ENCODE measurements around the gene XAF1.
"Not testable (repeated sequence)": the region's sequence is repeated elsewhere in the genome, so short reads cannot be mapped to it uniquely, and the experiment has no call there.

Gene XAF1

DNA sequence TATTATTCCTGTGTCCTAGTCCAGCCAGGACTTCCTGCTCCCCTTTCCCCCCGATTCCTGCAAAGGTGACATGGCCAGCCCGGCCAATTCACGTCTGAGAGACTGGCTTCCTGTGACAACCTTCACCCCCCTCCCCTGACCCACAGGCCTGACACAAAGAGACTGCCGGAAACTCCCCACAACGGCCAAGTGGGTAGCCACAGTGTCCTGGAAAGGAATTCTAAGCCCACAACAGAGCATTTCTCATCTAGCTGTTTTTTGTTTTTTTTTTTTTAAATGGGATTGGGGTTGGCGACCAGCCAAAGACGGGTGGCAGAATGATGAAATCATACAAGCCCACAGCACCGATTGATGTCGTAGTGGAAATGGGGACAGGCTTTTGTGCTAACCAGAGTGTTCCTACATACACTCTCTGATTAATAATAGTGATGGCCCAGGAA is 2.8 kb upstream of the XAF1 start:
- in situ Hi-C loops (cut with MboI; ENCODE audit: low sequenced_read_pairs) = no loop called here

DNA sequence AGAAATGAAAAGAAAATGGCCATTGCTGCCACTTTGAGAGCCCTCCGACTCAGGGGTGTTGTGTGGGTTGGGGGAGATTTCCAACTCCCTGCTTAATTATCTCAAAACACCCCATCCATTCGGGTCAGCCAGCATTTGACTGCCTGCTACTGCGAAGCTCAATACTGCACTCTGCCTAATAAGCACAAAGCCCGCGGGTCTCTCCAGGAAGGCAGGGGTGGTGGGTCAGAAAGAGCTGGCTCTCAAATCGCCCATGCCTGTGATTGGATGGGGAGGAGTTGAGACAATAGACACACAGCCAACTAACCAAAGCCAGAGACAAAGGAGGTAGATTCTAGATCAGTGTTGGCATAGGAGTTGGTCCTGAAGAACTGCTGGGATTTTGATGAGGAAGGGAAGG is 2.3 kb upstream of the XAF1 start:
- in situ Hi-C loops (cut with MboI; ENCODE audit: low sequenced_read_pairs) = no loop called here

DNA sequence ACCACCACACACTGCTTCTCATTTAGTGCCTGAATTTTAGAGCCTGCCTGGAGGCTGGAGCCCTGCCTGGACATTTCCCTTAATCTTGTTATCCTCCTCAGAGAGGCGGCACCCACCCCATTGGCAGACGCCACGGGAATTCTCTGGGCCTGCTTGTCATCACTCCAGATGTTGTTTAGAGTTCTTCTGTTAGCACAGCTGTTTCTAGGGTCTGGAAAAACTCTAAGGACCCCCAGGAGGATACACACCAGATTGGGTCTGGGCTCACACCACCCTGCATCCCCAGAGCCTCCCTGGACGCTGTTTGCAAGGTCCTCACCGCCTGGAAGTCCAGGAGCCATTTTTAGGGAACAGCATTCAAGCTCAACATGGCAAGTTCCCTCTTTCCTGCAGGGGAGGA is 565 bp upstream of the XAF1 start:
- in situ Hi-C loops (cut with MboI; ENCODE audit: low sequenced_read_pairs) = no loop called here

DNA sequence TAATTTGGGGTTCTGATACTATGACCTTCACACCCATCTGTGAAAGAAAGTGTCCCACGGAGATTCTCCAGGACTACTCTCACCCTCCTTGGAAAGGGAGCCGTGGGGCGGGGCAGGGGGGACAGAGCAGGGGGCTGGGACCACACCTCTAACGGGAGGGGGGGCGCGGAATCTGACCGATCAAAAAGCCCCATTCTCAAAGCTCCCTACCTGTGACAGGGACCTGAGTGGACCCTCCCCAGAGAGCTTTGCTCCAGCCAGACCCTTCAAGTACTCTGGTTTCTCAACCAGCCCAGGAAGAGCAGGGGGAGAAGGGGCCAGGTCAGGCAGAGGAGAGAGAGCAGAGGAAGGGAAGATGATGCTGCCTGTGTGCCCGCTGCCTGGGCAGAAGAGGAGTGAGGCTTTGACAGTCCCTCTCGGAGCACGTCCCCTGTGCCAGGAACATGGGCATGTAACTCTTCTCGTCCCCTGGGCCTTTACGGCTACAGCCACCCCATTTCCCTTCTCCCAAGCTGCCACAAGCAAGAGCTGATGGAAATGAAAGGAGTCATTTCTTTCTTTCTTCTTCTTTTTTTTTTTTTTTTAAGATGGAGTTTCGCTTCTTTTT is 682 bp downstream of the XAF1 start:
- in situ Hi-C loops (cut with MboI; ENCODE audit: low sequenced_read_pairs) = no loop called here

DNA sequence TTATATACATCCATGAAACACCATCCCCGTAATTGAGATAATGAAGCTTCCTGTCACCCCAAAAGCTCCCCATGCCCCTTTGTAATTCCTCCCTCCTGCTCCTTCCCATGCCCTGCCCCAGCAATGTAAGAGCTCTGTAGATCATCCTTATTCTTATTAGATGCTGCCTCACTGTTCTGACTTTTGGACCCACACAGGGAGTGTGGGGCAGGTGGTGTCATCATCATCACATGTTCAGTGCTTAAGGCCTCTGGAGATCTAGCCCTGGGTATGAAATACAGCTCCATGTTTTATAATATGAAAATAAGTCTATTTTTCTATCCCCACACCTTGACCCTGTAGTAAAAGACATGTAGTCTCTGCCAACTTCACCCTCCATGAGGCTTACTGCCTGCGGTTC is 1.9 kb downstream of the XAF1 start:
- in situ Hi-C loops (cut with MboI; ENCODE audit: low sequenced_read_pairs) = no loop called here

DNA sequence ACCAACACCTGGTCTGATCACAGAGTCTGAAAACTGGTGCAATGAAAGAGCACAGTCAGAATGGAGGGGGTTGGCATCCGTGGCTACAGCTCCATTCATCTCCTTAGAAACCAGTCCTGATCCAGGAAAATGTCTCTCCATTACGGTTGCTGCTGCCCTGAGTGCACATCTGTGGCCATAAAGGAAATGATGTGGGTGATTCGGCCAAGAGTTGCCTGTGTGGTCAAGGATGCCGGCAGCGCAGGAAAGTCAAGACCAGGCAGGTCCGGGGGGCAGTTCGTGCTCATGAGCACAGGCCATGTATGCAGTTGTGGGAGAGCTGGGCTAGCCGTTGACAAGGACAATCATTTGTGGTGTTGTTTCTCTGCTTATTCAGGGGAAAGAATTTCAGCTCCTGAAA is 5.9 kb downstream of the XAF1 start:
- in situ Hi-C loops (cut with MboI; ENCODE audit: low sequenced_read_pairs) = no loop called here

DNA sequence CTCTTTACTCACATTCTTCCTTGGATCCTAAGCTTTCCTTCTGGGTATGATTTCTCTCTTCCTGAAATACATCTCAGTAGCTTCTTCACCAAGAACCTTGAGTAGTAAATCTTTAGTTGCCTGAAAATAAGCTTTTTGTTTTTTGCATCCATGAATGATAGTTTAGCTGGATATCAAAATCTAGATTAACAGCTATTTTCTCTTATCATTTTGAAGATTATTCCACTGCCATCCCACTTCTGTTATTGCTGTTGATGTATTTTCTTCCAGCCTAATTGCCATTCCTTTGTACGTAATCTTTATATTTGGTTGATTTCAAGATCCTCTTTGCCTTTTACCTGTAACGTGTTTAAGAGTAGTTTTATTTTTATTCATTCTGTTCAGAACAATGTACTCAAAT is 12.6 kb downstream of the XAF1 start:
- in situ Hi-C loops (cut with MboI; ENCODE audit: low sequenced_read_pairs) = no loop called here

DNA sequence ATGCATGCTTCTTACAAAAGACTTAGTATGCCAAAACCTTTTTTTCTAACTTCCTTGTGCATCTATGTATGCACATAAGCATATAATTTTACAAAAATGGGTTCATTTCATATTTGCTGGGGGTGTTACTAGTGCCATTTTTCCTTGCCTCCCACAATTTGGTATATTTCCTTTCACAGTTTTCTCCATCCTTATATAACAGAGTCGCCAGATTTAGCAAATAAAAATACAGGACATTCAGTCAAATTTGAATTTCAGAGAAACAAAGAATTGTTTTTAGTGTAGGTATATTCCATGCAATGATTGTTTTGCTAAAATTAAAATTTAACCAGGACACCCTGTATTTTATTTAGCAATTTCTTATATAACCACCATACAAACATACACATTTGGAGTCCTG is 16.2 kb downstream of the XAF1 start:
- in situ Hi-C loops (cut with MboI; ENCODE audit: low sequenced_read_pairs) = no loop called here

DNA sequence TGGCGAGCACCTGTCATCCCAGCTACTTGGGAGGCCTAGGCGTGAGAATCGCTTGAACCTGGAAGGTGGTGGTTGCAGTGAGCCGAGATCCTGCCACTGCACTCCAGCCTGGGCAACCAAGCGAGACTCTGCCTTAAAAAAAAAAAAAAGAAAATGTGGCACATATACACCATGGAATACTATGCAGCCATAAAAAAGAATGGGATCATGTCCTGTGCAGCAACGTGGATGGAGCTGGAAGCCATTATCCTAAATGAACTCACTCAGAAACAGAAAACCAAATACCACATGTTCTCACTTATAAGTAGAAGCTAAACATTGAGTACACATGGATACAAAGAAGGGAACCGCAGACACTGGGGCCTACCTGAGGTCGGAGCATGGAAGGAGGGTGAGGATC is 19.1 kb downstream of the XAF1 start:
- in situ Hi-C loops (cut with MboI; ENCODE audit: low sequenced_read_pairs) = not testable (repeated sequence)

DNA sequence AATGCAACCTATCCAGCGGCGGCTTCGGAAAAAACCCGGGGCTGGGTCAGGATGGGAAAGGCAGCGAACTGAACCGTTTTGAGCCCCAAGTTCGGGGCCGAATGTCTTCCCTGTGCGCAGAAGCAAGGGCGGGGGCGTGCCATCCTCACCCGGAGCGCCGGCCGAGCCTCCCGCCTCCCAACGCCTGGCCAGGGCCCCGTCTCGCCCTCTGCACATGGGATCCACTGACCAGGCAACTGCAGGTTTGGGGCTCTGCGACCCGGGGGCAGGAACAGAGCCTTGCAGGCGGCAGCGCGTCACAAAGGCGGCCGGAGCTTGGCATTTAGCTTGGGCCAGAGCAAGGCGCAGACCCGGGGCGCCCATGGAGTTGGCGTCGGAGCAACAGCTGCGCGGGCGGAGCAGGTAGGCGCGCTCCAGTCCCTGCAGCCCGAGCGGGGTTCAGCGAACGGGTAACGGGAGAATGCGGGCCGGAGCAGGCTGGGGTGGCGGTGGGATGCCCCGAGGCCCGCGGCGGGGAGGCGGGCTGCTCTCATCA is 20.1 kb downstream of the XAF1 start, which contains the start of gene FBXO39:
Gene FBXO39 (plus strand): TSS at position 345 of the 535 bp plus-strand sequence. CDS start 3,654 bp downstream, outside the sequence.
- in situ Hi-C loops (cut with MboI; ENCODE audit: low sequenced_read_pairs) = no loop called here

DNA sequence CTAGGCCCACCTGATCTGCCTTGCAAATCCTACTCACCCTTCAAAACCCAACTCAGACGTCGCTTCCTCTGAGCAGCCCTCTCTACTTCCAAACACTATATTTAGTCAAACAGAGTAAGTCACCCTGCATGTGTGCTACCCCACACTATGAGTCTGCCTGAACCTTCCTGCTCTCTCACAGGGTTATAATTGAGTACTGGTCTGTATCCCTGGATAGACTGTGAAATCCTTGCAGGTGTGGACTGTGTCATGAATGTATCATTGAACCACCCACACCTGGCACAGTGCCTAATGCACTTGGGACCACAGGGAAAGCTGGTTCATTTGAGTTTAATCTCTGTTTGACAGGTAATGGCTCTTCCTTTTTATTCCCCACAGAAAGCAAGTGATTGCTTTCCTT is 23.6 kb downstream of the XAF1 start:
- in situ Hi-C loops (cut with MboI; ENCODE audit: low sequenced_read_pairs) = no loop called here

DNA sequence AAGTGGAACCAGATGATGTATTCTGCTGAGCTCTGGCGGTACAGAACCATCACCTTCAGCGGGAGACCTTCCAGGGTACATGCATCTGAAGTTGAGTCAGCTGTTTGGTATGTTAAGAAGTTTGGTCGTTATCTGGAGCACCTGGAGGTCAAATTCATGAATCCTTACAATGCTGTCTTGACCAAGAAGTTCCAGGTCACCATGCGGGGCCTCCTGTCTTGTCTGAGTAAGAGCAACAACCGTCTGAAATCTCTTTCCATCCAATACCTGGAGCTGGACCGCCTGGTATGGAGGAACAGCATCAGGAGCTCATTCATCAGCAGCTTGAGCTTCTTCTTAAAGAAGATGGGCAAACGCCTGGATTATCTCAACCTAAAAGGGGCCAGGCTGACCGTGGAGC is 24.2 kb downstream of the XAF1 start:
- in situ Hi-C loops (cut with MboI; ENCODE audit: low sequenced_read_pairs) = no loop called here

DNA sequence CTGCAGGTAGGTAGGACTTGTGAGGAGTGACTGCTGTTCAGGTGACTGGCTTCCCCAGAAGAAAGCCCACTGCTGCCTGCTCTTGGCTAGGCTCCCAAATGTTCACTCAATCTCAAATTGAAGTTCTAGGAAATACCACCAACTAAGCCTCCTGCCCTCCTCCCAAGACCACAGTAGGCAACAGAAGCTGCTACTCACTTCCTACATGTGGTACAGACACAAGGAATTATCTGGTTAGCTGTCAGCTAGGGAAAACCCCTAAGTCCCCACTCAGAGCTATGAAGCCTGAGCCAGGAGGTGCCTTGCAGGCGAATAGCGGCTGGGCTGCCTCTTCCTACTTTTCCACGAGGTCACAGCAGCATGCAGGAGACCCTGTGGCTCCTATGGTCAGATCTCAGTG is 25.0 kb downstream of the XAF1 start:
- in situ Hi-C loops (cut with MboI; ENCODE audit: low sequenced_read_pairs) = no loop called here

DNA sequence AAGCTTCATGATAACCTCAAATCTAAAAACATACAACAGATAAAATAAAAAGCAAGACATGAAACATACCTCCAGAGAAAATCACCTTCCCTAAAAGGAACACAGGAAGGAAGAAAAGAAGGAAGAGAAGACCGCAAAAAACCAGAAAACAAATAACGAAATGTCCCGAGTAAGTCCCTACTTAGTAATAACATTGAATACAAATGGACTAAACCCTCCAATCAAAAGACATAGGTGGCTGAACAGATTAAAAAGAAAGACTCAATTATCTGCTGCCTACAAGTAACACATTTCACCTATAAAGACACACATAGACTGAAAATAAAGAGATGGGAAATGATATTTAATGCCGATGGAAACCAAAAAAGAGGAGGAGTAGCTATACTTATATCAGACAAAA is 26.4 kb downstream of the XAF1 start:
- in situ Hi-C loops (cut with MboI; ENCODE audit: low sequenced_read_pairs) = no loop called here

DNA sequence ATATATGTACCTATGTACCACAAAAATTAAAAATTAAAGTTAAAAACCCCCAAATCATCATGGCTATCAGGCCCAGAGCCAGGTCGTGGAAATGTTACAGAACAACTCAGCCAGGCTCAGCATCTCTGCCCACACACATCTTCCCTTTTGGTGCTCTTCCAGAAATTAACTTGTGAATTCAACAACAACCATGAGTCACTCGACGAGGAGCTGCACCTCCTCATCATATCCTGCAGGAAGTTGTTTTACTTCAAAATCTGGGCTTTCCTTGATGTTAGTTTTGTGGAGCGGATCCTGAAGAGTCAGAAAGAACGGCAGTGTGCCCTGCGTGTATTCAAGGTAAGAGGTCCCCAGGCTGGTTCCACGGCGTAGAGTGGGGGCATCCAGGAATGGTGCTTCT is 30.8 kb downstream of the XAF1 start:
- in situ Hi-C loops (cut with MboI; ENCODE audit: low sequenced_read_pairs) = no loop called here

DNA sequence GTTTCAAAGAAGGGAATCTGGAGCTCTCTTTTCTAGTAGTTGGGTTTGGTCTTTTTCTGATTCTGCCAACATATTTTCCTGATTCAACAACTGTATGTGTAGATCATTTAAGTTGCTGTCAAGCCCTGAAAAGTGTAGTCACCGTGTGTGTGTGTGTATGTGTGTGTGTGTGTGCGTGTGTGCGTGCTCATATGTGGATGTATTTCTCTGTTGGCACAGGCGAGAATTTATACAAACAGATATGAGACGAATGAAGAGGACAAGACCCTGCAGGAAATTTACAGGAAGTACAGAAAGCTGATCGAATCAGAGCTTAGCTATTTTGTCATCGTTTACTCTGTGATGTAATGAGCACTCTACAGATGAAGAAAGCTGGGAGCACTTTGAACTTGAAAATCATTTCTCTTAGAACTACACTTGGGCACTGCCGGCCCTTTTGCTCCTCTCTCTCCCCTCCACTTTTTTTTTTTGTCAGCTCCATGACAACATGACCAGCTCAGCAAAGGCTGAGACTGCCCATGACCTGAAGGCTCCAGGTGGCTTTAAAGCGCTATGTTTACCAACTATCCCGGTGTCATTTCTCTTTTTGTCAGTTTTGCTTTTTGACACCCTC is 31.3 kb downstream of the XAF1 start:
- in situ Hi-C loops (cut with MboI; ENCODE audit: low sequenced_read_pairs) = no loop called here

DNA sequence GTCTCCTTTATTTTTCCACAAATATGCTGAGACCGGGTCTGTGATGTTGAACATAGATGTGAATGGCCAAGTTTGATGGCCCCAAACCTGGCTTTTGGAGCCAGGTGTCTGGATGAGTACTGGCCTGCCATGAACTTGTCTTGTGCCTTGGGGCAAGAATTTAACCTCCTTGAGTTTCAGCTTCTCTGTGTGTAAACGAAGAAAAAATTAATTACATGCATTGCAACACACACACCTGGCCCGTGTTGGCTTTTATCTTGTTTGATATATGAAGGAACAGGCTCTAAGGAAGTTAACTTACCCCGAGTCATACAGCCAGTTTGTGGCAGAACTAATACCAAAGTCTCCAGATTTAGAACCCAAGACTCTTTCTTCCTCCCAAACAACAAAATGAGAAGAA is 33.3 kb downstream of the XAF1 start:
- in situ Hi-C loops (cut with MboI; ENCODE audit: low sequenced_read_pairs) = no loop called here

DNA sequence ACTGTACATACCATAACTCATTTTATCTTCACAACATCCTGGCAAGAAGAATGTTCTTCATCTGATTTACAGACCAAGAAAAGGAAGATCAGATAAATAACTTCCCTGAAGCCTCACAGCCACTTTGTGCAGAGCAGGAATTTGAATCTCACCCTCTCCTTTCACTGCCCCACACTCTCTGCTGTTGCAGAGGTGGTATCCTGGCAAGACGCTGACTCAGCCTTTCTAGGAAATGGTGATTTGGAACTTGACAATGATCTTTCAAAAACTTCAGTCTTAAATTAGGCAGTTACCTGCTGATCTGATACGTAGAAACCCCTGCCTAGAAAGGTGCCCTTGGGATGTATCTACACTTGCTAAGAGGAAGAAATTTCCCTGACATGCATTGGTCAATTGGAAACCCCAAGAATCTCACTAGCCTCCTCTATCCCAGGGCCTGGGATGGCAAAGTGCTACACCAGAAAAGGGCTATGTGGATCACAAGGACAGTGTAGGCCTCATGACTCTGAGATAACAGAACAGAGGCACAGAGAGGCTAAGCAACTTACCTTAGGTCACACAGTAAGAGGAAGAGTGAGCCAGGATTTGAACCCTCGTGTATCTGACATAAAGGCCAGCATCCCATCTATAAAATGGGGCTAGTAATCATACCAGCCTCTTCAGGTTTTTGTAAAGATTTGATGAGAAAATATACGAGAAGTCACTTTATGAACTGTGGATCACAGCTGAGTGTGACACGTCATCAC is 38.1 kb downstream of the XAF1 start:
- in situ Hi-C loops (cut with MboI; ENCODE audit: low sequenced_read_pairs) = no loop called here

DNA sequence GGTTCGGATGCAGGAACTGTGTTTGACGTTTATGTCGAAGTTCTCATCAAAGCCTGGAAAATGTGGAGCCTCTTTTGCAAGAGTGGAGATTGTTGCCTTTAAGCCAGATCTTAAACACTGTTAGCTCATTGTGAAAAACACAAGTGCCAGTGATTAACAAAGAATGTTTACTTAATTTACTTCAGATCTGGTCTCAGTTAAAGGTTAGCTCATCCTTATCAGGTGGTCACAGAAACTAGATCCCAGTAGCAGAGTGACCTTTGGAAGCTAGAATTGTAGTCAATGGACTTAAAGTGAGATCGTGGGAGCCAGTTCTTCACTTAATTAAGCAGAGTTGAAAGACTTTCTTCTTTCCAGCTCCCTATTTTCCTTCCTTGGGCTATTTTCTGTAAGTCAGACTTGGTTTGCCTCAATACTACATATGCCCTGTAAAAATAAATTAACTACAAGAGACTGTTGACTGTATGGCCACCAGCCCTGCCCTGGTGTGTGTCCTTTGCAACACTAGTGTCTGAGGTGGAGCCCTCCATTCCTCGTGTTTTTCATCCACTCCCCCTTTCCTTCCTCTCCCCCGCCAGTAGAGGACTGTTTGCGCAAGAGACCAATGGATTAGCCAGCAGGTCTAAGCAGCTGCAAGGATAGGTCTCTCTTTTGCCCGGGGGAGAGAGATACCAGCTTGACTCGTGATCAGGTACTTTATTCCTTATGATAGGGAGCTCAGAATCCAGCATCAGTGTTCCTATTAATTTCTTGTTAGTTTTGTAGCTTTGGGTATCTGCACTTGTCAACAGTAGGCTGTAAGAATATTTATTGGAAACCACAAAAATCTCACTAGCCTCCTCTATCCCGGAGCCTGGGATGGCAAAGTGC is 40.4 kb downstream of the XAF1 start:
- in situ Hi-C loops (cut with MboI; ENCODE audit: low sequenced_read_pairs) = no loop called here

DNA sequence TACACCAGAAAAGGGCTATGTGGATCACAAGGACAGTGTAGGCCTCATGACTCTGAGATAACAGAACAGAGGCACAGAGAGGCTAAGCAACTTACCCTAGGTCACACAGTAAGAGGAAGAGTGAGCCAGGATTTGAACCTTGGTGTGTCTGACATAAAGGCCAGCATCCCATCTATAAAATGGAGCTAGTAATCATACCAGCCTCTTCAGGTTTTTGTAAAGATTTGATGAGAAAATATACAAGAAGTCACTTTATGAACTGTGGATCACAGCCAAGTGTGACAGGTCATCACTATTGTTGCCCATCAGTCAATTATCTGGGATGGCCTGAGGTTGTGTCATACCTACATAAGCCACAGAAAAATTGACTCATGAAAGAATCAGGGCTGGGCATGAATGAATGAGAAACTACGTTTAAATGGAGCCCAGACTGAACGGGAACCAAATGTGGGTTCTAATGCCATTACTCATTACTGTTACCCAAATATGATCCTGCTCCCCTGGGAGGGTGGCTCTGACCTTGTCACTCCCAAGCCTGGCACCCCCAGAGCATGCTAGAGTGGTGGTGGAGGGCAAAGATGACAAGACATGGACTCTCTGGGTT is 41.1 kb downstream of the XAF1 start:
- in situ Hi-C loops (cut with MboI; ENCODE audit: low sequenced_read_pairs) = no loop called here
